Upper lobe of left lung (tissue), 4 donors: Measurements from ENCODE around the gene KANSL2.

ENCODE experiments used
- CTCF ChIP-seq, 6 experiments: fragments of 450-650 bp in 4 of 6; fragments of 200-600 bp in 2 of 6; sonication (generic) in 2 of 6; IDR thresholded peaks; one replicate each; pipeline ENCODE4 v1.5.1; 2016 to 2019; ENCODE audit warnings: antibody characterized with exemption in 6 of 6
- EP300 ChIP-seq, 4 donors: sonication (generic); formaldehyde crosslinking; IDR thresholded peaks; one replicate each; pipeline ENCODE4 v1.5.1; 2017; ENCODE audit warnings: antibody characterized with exemption in 4 of 4, control low read depth in 2 of 4
- POLR2A ChIP-seq, 4 donors: fragments of 450-650 bp; IDR thresholded peaks; one replicate each; pipeline ENCODE4 v1.5.1; 2016 to 2017; ENCODE audit warnings: antibody characterized with exemption in 4 of 4, mild to moderate bottlenecking in 2 of 4
- POLR2AphosphoS5 ChIP-seq, 2 donors: sonication (generic); formaldehyde crosslinking; IDR thresholded peaks; one replicate each; pipeline ENCODE4 v1.5.1; 2017; ENCODE audit warnings: antibody characterized with exemption in 2 of 2

GRCh38 chr12:48687592-48687991 is 5.6 kb upstream of the KANSL2 start:
- TF ChIP-seq CTCF (IDR thresholded peaks at IDR 0.05), result no peak
- no peak for TF ChIP-seq POLR2A (IDR thresholded peaks at IDR 0.05)
- TF ChIP-seq POLR2AphosphoS5 (IDR thresholded peaks at IDR 0.05), result no peak
- TF ChIP-seq EP300 (IDR thresholded peaks at IDR 0.05), result no peak
